Posterior vena cava (tissue), 2 donors: ENCODE data around the gene TNPO3. TPM values are rescaled to one million over a fixed set of nuclear protein-coding genes. Genes with fewer than 3 reads are reported as not detected.

Experiments
- DNase-seq: peaks from one replicate; pipeline ENCODE4 v3.0.0-alpha.2; 2020; ENCODE audit warnings: low spot score
- intact Hi-C, 2 donors: fragments of 100-400 bp; cut with DNase I; formaldehyde crosslinking; loops; one replicate each; pipeline versions ENCODE4 v1.14.1 to v1.14.2; 2022 to 2023
- total RNA-seq, 2 donors: library from RNA; stranded (reverse); fragmentation: NEBNext Ultra II Directional; extraction: Animal tissue kit (Norgen Biotek cat#: 25700); gene quantifications; one replicate each; pipeline ENCODE4 v1.2.1, GENCODE V29; 2021
- donor health status: DM: yes; HTN: yes; CAD: no.
- donor health status: DM: yes; HTN: yes; CAD: no.

The TNPO3 gene
- total RNA-seq, 2 donors from 2014 or later, result 25.4 to 27.9 TPM

GRCh38 chr7:128932862-128933179 is 122.1 kb downstream of the TNPO3 start:
- intact Hi-C loops, result no loop called here

DNA sequence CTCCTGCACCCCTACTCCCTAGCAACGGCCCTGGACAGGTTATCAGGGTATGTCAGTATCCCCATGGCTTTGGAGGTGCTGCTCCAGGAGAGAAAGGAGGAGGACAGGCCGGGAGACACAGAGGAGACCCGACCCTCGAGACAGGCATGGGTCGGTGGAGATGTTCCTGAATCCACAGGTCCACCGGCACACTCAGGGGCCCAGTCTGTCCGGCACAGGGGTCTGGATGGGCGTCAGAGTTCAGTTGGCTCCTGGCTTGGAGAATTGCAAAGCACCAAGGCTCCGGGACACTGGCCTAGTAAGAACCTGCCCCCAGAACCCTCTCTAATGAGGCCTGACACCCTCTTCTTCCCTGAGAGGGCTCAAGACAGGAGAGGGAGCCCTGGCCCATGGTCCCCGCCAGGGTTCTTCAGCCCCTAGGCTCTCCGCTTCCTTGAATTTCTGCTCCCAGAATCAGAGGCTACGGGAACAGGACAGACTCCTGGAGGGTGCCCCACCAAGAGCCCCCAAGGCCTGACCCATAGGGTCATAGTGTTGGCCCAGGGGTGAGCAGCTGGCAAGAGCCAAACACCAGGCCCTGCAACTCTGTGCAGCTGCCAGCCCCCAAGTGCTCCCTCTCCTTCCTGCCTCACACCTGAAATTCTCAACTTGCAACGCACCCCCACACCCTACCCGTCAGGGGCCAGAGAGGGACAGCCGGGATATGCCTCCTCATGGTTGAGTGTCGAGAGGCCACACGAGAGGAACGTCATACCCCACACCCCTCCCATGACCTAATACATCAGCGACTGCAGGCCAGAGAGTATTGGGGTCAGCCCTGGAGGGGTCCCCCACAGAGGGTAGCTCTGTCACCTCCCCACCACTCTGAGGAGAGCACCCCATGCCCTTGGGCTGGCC is 122.7 kb downstream of the TNPO3 start:
- intact Hi-C loops, result no loop called here
- DNase-seq, result peak; percentile 63

More at GRCh38 chr7:128932862-128933179, 122.1 kb downstream of the TNPO3 start:
- peak; percentile 78 for DNase-seq

DNA sequence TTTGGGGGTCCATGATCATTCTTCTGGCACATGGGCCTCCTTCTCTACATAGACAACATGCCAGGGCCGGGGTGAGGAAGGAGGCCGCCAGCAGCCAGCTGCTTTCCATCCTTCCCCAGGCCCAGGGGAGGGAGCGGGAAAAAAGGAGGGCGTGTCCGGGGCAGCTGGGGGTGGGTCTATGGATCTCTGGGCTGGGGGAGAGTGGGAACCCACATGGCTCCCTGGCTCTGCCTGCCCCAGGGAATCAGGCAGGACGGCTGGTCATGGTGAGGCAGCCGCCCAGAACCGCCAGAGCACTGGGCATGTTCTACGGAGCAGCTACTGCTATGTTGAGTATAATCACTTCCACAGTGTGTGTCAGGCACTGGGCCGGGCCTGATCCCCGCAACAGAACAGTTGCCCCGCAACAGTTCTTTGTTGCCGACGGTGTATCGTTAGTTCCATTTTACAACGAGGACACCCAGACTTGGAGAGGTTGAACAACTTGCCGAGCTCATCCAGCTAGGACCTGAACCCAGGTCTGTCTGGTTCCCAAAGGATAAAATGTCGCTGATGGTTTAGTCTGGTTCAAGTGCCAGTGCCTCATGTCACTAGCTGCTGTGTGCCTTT is 123.6 kb downstream of the TNPO3 start:
- intact Hi-C loops, result no loop called here
- peak; percentile 64 for DNase-seq

DNA sequence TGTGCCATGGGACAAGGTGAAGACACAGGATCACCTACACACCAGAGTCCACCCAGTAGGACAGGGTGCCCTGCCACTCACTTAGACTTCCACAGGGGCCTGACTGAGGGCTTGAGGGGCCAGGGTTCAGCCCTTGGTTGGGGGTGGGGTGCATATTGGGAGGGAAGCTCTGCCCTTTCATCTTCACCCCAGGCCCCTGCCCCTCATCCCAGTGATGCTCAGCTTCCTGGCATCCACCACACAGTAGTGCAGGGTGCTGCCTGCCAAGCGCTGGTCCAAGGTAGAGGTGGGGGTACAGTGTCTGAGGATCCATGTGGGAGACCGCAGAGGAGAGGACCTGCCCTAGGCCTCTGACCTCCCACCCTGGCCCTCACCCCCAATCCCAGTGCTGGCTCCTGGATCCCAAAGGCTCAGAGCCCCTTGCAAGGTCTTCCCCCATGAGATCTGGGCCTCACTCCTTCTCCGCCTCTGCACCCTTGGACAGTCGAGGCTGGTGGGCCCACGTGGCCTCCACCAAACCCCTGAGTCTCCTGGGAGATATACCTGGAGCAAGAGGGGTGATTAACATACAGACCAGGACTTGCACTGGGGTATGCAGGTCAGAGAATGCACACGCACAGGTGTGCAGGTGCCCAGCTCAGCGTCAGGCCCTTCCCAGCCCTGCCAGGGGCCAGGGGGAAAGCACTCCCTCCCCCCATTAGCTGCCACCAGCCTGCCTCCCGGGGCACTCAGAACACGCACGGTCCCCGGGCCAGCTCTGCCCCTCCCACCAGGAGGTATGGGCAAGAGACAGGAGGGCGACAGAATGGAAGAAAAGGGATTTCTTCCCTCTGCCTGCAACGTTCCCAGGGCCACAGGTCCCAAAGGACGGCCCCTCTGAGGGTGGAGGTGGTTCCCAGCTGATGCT is 125.8 kb downstream of the TNPO3 start:
- peak; percentile 45 for DNase-seq
- intact Hi-C loops, result no loop called here

GRCh38 chr7:128928159-128928813 is 126.6 kb downstream of the TNPO3 start:
- peak; percentile 57 for DNase-seq
- intact Hi-C loops, result no loop called here

DNA sequence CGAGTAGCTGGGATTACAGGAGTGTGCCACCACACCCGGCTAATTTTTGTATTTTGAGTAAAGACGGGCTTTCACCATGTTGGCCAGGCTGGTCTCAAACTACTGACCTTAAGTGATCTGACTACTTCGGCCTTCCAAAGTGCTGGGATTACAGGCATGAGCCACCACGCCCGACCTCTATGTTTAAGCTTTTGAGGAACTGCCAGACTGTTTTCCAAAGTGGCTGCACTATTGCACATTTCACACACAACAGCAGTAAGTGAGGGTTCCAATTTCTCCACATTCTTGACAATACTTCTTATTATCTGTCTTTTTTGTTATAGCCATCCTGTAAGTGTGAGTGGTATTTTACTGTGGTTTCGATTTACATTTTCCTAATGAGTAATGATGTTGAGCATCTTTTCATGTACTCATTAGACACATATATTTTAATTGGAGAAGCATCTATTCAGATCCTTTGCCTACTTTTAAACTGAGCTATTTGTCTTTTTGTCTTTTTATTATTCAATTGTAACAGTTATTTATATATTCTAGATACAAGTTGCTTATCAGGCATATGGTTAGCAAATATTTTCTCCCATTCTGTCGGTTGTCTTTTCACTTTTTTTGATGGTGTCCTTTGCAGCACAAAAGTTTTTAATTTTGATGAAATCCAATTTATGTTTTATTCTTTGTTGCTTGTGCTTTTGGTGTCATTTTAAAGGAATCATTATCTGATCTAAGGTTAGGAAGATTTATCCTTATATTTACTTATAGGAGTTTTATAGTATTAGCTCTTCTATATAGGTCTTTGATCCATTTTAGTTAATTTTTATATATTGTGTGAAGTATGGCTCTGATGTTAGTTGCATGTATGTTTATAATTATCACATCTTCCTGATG is 130.0 kb downstream of the TNPO3 start:
- DNase-seq, result peak; percentile 14
- intact Hi-C loops, result no loop called here

DNA sequence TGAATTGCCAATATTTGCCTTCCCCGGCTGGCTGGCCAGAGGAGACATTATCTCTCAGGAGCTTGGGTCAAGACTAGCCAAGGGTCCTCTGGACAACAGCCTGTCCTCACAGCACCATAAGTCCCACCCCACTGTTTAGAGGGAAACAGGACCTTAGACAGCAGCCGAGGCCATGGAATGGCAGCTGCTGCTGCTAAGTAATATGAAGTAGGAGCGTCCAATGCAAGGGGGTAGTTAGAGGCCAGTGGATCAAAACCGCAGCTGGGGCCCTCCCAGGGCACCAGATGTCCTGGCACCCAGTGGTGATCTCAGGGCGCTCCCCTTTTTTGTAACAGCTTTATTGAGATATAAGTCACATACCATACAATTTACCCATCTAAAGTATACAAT is 131.5 kb downstream of the TNPO3 start:
- DNase-seq, result peak; percentile 36
- intact Hi-C loops, result no loop called here

- intact Hi-C loops, result no loop called here
- peak; percentile 49 for DNase-seq
These were observed 132.2 kb downstream of the TNPO3 start for GRCh38 chr7:128922496-128923410.

DNA sequence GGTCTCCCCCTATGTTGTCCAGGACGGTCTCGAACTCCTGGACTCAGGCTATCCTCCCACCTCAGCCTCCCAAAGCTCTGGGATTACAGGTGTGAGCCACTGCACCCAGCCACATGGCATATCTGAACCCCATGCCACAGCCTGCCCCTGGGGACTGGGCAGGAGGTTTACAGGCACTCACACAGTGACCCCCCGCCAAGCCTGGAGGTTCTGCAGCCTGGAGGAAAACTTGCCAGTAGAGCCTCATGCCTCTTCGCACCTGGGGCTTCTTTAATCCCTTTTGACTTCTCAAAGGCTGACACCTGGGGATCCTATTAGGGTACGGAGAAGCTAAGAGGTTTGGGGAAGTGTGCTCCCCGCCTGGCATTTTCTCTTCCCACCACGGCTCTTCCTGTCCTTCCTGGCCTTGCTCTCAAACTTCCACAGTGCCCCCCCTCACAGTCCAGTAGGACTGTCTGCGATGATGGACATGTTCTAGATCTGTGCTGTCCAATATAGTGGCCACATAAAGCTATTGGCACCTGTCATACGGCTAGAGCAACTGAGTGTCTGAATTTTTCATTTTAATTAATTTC is 133.0 kb downstream of the TNPO3 start:
- DNase-seq, result peak; percentile 30
- intact Hi-C loops, result no loop called here

GRCh38 chr7:128920913-128921582 is 133.9 kb downstream of the TNPO3 start:
- DNase-seq, result peak; percentile 83
- intact Hi-C loops, result no loop called here

- peak; percentile 38 for DNase-seq
- intact Hi-C loops, result no loop called here
These were observed 134.8 kb downstream of the TNPO3 start for GRCh38 chr7:128919881-128920799.

DNA sequence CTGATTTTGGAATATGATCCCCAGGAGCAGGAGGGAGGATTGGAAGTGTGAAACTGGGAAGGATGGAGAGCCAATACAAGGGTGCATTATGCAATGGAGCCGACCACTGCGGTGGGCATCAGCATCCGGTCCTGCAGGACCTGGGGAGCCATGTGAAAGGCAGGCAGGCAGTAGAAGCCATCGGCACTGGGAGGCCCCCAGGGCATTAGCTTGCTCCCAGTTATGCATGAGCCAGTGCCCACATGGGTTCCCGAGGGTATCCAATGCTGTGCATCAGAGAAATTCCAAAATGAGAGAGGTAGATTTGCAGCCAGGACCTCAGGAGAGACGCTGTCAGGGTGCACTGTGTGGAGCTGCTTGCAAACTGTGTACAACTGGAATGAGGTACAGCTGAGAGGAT is 135.7 kb downstream of the TNPO3 start:
- DNase-seq, result peak; percentile 51
- intact Hi-C loops, result no loop called here

- peak; percentile 29 for DNase-seq
- intact Hi-C loops, result no loop called here
These were observed 136.8 kb downstream of the TNPO3 start for GRCh38 chr7:128918016-128918665.

GRCh38 chr7:128917122-128917521 is 137.8 kb downstream of the TNPO3 start:
- DNase-seq, result peak; percentile 55
- intact Hi-C loops, result no loop called here

- intact Hi-C loops, result no loop called here
- peak; percentile 26 for DNase-seq
These were observed 138.3 kb downstream of the TNPO3 start for GRCh38 chr7:128916643-128916915.
